ENCODE measurements around the gene MVK.

DNA sequence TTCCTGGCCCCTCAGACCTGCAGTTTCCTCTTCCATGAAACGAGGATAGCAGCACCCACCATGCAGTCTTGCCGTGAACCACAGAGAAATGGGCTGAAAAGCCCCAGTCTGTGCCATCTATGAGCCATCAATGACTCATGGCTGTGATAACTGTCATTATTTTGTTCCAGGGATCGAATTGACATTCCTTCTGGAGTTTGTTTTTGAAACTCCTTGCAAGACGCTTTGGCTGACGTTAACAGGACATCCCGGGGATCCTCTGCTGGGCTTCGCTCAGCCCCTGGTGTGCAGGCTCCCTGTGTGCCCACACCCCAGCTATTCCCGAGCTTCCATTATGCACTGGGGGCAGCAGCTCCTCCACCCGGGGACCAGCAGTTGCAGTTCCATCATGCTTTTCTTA, 34.1 kb upstream of the MVK start:
- TF ChIP-seq, protein P1, sequence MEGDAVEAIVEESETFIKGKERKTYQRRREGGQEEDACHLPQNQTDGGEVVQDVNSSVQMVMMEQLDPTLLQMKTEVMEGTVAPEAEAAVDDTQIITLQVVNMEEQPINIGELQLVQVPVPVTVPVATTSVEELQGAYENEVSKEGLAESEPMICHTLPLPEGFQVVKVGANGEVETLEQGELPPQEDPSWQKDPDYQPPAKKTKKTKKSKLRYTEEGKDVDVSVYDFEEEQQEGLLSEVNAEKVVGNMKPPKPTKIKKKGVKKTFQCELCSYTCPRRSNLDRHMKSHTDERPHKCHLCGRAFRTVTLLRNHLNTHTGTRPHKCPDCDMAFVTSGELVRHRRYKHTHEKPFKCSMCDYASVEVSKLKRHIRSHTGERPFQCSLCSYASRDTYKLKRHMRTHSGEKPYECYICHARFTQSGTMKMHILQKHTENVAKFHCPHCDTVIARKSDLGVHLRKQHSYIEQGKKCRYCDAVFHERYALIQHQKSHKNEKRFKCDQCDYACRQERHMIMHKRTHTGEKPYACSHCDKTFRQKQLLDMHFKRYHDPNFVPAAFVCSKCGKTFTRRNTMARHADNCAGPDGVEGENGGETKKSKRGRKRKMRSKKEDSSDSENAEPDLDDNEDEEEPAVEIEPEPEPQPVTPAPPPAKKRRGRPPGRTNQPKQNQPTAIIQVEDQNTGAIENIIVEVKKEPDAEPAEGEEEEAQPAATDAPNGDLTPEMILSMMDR (conservative IDR thresholded peaks at IDR 0.05 in 1 of 2, IDR thresholded peaks at IDR 0.05 in 1 of 2; ENCODE audit: extremely low read depth in 1 of 2, insufficient read depth in 1 of 2, low read depth in 1 of 2, low read length in 2 of 2): no peak
- no peak for TF ChIP-seq EZH2 (IDR thresholded peaks at IDR 0.05; ENCODE audit: borderline replicate concordance, low read length)
